Renal cortical epithelial cell (primary cell): Measurements from ENCODE around the gene ANGEL2. TPM values are rescaled to one million over a fixed set of nuclear protein-coding genes. Genes with fewer than 3 reads are reported as not detected.
"Not testable (repeated sequence)": the region's sequence is repeated elsewhere in the genome, so short reads cannot be mapped to it uniquely, and the experiment has no call there.

ENCODE experiments used
- DNase-seq: peaks from one replicate; pipeline ENCODE4 v3.0.0-alpha.2; 2011; ENCODE audit warnings: low read depth
- total RNA-seq: library from RNA; depleted of rRNA; stranded (reverse); fragments of >200 nt; gene quantifications from 2 replicates; pipeline ENCODE4 v1.2.3, GENCODE V29; 2014

Gene ANGEL2
- total RNA-seq, 1 donor from 2014 or later: 43.7 TPM

GRCh38 chr1:213019450-213019849 is 3.8 kb upstream of the ANGEL2 start:
- DNase-seq: no peak

- DNase-seq: no peak
Observed at GRCh38 chr1:213017447-213018273, 2.0 kb upstream of the ANGEL2 start.

- peak; percentile 27 for DNase-seq
Observed at GRCh38 chr1:213014642-213015041, 1.0 kb downstream of the ANGEL2 start.

GRCh38 chr1:213008564-213008963 is 7.1 kb downstream of the ANGEL2 start:
- DNase-seq: no peak

GRCh38 chr1:213003256-213003655 is 12.4 kb downstream of the ANGEL2 start:
- no peak for DNase-seq

GRCh38 chr1:212994926-212995325 is 20.7 kb downstream of the ANGEL2 start:
- DNase-seq: no peak

- DNase-seq: not testable (repeated sequence)
Observed at GRCh38 chr1:212993960-212994359, 21.7 kb downstream of the ANGEL2 start.

- DNase-seq: no peak
Observed at GRCh38 chr1:212990276-212990675, 25.4 kb downstream of the ANGEL2 start.

- DNase-seq: peak; percentile 57
Observed at GRCh38 chr1:212987702-212988322, 27.9 kb downstream of the ANGEL2 start.

GRCh38 chr1:212986551-212986950 is 29.1 kb downstream of the ANGEL2 start:
- DNase-seq: no peak

GRCh38 chr1:212984522-212985291 is 31.0 kb downstream of the ANGEL2 start:
- DNase-seq: no peak

- DNase-seq: no peak
Observed at GRCh38 chr1:212983482-212983881, 32.2 kb downstream of the ANGEL2 start.

GRCh38 chr1:212982430-212983152 is 33.1 kb downstream of the ANGEL2 start:
- DNase-seq: no peak

GRCh38 chr1:212981571-212982328 is 33.9 kb downstream of the ANGEL2 start:
- DNase-seq: no peak

- peak; percentile 16 for DNase-seq
Observed at GRCh38 chr1:212981025-212981495, 34.6 kb downstream of the ANGEL2 start.

GRCh38 chr1:212980123-212980785 is 35.4 kb downstream of the ANGEL2 start:
- DNase-seq: no peak

GRCh38 chr1:212979340-212980122 is 36.1 kb downstream of the ANGEL2 start:
- no peak for DNase-seq

- no peak for DNase-seq
Observed at GRCh38 chr1:212977781-212978645, 37.7 kb downstream of the ANGEL2 start.

GRCh38 chr1:212976586-212976985 is 39.1 kb downstream of the ANGEL2 start:
- DNase-seq: no peak
